CD4-positive, alpha-beta T cell treated with Interleukin-17A for 1 hour (primary cell): Measurements from ENCODE around the gene CSTF1.

Source experiments
- DNase-seq: peaks from one replicate; pipeline ENCODE4 v3.0.0-alpha.2; 2020

Gene CSTF1

GRCh38 chr20:56392132-56392880 is at the start of gene CSTF1, which contains the start of gene AURKA:
Gene CSTF1 (plus strand): TSS chr20:56392645. CDS start chr20:56395553, 2,908 bp downstream.
Gene AURKA (minus strand): TSS chr20:56392215. CDS start chr20:56388197, 4,018 bp downstream.
- peak; percentile 100 for DNase-seq

DNA sequence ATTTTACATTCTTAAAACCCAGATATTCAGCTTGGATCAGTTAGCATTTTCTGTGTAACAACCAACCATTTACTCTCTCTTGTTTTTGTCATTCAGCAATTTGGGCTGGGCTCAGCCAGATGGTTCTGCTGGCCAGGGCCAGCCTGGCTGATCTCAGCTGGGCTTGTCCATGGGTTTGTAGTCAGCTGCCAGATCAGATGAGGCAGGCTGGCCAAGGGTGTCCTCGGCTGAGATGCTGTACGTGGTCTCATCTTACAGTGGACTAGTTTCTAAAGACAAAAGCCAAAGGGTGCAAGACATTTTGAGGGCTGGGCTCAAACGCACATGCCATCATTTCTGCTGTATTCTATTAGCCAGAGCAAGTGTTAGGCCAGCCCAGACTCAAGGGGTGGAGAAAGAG is 49.7 kb upstream of the CSTF1 start:
- DNase-seq, result no peak

GRCh38 chr20:56343861-56344381 is 48.5 kb upstream of the CSTF1 start:
- DNase-seq, result peak; percentile 10

- DNase-seq, result no peak
These were observed 46.5 kb upstream of the CSTF1 start for GRCh38 chr20:56345911-56346310.

- DNase-seq, result no peak
These were observed 44.7 kb upstream of the CSTF1 start for GRCh38 chr20:56347628-56348304.

- DNase-seq, result no peak
These were observed 44.1 kb upstream of the CSTF1 start for GRCh38 chr20:56348305-56348693.

DNA sequence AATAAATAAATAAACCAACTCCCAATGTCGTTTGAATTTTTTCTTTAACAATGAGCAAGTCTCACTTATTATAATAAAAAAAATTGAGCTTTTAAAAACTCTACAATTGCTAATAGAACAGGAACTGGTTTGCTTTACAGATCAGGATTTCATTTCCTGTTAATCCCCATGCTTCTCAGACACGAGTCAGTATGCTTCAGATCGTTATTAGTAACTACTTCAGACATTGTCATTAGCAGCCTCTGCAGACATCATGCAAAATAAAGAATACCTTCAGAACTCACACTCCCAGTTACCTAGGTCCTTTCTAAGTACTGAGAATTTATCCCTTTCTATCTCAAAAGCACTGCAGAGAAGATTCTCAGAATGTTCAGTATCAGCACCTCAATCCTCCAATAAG is 43.7 kb upstream of the CSTF1 start:
- no peak for DNase-seq

DNA sequence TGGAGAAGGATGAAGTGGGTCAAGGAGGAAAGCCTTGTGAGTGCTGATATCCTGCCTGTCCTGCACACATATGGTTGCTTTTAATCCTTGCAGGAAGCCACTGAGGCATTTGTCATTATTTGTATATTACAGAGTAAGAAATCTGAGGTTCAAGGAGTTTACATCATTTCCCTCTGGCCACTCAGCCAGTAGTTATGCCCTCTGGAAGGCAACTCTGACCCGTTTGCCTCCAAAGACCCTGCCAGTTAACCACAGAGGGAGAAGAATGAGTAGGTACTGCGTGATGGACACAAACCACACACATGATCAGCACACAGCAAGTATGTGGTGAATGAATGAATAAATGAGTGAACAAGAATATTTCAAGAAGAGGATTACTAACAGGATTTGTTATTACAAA is 41.6 kb upstream of the CSTF1 start:
- no peak for DNase-seq

DNA sequence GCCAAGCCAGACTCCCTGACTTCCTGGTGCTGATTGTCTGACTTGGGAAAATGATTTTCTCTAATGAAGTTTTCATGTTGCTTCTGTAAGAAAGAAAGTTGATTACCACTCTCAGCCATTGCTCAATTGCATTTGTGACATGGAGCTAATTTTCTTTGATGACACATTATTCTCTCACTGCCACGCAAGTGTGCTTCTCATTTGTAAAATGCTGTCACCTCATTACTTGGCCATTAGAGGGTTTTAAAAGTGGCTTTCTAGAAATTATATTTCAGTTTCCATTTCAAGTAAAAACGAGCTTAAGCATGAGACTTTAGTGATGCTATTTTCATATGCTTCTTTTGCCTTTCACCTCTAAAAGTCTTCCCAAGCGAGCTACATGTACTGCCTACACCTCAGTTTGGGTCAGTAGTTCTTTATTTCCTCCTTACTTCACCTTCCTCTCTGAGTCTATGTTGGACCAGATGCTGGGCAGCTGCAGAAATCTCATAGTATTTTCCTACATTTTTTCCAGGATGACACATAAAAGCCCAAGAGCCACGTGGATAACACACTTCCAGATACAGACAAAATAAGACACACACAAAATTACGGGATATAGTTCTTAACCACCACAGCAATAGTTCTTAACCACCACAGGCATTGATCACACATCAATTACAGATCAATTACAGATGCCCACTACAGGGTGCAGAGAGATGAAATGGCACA is 39.9 kb upstream of the CSTF1 start:
- DNase-seq, result no peak

DNA sequence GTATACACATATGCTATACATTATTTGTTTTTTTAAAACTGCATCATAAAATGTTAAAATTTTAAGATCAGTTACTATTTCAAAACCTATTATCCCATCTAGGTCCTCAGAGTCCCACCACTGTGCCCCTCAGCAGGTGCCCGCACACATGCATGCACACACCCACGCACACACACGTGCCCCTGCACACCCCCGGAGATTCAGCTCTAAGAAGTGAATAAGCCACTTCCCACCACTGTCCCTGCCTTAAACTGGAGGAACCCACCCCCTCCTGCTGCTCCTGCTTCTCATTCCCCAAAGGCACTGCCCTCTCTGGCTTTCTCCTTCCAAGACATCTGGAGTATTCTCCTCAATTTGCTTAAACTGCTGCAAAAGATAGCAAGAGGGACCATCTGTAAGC is 39.1 kb upstream of the CSTF1 start:
- no peak for DNase-seq

DNA sequence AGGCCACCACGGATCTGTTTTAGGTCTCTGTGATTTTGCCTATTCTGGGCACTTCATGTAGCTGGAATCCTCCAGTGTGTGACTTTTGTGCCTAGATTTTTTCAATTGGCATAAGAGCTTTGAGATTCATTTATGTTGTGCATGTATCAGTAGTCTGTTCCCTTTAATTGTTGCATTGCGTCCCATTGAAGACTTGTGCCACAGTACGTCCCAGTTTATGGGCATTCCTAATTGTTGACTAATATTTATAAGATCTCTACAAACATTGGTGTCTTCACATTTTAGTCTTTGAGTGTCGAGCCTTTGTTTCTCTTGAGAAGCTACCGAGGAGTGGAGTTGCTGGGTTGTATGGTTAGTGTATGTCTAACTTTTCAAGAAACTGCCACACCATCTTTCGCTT is 34.4 kb upstream of the CSTF1 start:
- no peak for DNase-seq

DNA sequence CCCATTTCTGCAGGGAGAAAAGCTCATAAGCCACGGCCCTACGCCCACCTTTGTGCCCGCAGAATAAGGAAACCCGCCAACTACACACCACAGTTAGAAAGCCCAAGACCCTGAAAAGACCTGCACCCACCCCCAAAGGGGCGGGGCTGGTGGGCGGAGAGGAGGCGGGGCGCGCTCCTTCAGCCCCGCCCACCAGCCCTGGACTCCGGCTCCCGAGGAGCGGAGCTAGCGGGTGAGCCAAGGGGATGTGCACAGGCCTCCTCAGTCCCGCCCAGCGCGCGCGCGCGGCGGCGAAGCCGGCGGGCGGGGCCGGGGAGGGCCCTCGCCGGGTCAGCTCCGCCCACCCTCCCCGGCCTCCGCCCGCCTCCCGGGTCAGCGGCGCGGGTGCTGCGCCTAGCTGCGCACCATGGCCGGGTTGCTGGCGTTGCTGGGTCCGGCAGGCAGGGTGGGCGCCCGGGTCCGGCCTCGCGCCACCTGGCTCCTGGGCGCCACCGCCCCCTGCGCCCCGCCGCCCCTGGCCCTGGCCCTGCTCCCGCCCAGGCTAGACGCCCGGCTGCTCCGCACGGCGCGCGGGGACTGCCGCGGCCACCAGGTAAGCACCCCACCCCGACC is 33.7 kb upstream of the CSTF1 start, which contains the start of gene FAM210B:
TSS of gene FAM210B (plus strand) at position 375 of the 612 bp plus-strand sequence. CDS start at position 407, 32 bp downstream.
- DNase-seq, result peak; percentile 87

- DNase-seq, result no peak
These were observed 33.0 kb upstream of the CSTF1 start for GRCh38 chr20:56359212-56360132.

- no peak for DNase-seq
These were observed 32.1 kb upstream of the CSTF1 start for GRCh38 chr20:56360133-56360907.

DNA sequence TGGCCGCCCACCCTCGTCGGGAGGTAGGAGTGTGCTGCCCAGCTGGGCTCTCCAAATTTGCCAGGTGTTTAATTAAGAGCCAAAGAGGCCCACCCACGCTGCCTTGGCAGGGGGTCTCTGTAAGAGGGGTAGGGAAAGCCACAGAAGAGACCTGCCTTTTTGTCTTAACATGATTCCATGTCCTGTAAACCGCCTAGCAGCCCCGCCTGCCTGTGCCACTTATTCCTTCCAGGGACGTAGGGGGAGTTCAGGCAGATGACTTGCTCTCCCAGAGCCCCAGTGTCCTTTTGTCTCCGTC is 31.6 kb upstream of the CSTF1 start:
- no peak for DNase-seq

GRCh38 chr20:56361900-56362299 is 30.5 kb upstream of the CSTF1 start:
- DNase-seq, result no peak

DNA sequence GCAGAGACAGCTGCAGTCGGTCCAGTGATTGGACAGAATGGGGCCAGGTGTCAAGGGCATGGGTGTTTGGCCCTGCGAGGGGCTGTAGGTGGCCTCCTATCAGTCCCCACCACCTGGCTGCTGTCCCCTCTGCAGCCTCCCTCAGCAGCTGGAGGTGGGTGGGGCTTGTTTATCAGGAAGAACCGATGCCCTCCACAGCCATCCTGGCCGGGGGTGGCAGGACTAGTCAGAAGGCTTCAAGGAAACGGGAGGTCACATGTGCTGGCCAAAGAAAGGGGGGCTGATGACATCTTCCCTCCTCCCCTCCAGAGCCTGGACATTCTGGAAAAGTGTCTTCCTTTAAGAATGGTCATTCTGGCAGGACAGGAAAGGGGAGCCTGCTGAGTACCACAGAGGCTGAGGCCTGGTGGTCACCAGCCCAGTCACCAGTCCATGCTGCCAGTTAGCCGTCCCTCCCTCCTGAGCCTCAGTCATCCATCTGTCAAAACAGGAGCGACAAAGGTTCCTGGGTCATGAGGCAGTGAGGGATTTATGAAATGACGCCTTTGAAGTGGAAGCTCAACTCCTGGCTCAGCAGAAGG is 29.5 kb upstream of the CSTF1 start:
- DNase-seq, result no peak

DNA sequence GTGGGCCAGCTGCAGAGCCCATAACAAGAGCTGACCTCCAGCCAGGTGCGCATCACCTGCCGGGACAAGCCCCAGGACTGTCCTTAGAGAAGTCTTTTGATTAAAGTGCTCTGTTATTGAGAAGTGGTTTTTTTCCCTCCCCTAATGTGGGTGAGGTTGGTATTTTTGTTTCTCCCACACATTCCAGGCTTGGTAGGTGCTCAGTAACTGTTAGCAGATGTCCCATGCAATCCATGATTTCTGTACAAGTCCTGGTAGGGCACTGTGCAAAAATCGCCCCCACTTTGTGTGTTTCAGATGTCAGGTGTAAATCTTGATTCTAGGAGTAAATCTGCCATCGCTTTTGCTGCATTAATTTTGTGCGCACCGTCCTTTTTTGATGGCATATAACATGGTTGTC is 29.0 kb upstream of the CSTF1 start:
- DNase-seq, result no peak

DNA sequence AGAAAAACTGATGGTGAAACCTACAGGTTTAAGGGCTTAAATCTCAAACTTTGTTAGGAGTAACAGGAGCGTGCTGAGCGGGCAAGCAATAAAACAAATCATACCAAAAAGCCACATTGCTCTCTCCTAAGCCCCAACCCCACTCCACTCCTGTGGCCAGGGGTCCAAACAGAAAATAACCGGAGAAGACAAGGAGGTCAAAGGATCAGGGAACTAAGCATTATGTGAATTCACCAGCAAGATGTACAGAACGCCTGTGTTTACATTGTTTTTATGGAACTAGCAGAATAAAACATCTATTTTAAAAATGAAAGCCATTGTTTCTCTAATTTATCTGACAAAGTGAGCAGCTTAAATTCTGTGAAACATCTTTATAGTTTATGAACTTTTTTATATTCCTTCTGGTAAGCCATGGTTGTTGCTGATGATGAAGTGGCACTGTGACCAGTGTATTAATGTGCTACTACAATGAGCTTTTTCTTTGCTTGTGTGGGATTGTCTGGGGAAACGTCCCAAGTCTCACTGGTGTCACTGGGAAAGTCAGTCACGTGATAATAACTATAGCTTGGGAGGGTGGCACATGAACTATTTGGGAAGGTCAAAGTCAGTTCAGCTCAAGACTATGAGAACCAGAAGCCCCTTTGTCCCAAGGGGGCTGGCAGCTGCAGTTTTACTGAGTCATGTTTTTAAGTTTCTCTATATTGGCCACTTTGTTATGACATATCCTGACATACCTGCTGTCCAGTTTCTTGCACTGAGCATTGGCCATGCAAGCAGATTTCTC is 23.9 kb upstream of the CSTF1 start:
- DNase-seq, result no peak

DNA sequence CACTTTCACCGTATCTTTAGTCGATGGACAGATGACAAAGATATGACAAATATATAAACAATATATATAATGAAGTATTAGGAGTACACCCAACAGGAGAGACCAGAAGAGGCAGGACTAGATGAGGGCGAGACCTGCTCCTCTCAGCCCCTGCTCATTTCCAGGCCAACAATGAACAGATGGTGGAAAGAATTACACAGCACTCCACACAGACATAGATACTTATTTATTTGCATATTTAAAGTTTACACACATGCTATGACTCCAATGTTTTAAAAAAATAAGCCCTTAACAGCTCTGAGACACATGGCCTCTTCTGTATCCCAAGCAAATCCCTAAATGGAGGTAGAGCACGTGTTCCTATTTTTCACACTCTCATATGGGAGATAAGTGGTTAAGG is 23.3 kb upstream of the CSTF1 start:
- DNase-seq, result no peak
